ENCODE data around the gene NUCB2.
"Not testable (repeated sequence)": the region's sequence is repeated elsewhere in the genome, so short reads cannot be mapped to it uniquely, and the experiment has no call there.

Gene NUCB2

DNA sequence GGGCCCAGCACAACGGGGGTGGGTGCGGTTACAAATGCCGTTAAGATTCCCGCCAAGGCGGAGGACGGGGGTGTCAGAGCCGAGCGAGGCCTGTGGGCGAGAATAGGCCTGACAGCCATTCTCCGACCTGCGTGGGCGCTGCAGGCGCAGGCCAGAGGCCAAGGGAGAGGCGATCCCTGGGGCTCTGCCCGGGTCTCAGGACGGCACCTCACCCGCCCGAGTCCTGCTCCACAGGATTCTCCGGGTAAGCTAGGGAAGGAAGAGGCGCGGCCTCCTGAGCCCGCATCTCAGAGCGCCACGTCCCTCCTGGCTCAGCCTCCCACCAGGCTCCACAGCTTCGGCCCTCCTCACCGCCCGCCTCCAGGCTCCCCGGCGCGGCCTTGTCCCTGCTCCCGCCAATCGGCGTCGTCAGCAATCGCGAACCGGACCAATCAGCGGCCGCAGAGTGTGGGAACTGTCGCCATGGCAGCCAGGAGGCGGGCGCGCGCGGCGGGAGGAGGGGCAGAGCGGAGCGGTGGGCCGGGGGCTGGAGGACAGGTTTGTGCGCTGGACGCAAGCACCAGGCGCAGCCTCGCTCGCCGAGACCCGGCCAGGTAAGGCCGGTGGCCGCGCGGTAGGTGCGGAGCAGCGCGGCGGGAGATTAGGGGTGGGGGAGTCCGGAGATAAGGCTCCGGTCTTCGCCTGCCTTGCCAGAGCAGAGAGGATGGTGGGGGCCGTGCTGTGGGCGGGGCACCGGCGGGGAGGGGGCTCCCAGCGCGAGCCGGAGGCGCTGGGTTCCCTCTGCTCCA lies at the start of gene NUCB2:
NUCB2 (plus strand) TSS at position 504 of the 788 bp plus-strand sequence. CDS start 18,585 bp downstream, outside the sequence.
- peak; percentile 89 to 92 (median 91) for DNase-seq

DNA sequence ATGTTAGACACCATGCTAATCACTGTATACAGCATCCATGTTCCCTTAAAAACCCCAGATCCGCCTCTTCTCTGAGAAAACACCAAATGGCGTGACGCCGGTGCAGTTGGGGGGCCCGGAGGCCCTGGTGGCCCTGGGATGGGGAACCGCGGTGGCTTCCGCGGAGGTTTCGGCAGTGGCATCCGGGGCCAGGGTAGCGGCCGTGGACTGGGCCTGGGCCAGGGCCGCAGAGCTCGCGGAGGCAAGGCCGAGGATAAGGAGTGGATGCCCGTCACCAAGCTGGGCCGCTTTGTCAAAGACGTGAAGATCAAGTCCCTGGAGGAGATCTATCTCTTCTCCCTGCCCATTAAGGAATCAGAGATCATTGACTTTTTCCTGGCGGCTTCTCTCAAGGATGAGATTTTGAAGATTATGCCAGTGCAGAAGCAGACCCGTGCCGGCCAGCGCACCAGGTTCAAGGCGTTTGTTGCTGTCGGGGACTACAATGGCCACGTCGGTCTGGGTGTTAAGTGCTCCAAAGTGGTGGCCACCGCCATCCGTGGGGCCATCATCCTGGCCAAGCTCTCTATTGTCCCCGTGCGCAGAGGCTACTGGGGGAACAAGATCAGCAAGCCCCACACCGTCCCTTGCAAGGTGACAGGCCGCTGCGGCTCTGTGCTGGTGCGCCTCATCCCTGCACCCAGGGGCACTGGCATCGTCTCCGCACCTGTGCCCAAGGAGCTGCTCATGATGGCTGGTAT lies 48.2 kb upstream of the NUCB2 start:
- not testable (repeated sequence) for DNase-seq

DNA sequence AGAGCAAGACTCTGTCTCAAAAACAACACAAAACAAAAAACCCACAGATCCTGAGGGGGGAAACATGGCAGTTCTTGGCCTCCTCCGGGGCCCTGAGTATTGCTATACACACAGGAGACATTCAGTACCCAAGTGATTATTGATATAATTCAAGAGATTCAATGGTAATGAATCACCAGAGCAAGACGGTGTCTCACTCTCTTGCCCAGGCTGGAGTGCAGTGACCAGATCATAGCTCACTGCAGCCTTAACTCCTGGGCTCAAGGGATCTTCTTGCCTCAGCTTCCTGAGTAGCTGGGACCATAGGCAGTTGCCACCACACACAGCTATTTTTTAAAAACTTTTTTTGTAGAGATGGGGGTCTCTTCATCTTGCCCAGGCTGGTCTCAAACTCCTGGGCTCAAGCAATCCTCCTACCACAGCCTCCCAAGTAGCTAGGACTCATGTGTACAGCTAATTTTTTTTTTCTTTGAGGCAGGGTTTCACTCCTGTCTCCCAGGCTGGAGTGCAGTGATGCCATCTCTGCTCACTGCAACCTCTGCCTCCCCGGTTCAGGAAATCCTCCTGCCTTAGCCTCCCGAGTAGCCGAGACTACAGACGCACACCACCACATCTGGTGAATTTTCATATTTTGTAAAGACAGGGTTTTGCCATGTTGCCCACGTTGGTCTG lies 46.9 kb upstream of the NUCB2 start:
- DNase-seq: no peak

DNA sequence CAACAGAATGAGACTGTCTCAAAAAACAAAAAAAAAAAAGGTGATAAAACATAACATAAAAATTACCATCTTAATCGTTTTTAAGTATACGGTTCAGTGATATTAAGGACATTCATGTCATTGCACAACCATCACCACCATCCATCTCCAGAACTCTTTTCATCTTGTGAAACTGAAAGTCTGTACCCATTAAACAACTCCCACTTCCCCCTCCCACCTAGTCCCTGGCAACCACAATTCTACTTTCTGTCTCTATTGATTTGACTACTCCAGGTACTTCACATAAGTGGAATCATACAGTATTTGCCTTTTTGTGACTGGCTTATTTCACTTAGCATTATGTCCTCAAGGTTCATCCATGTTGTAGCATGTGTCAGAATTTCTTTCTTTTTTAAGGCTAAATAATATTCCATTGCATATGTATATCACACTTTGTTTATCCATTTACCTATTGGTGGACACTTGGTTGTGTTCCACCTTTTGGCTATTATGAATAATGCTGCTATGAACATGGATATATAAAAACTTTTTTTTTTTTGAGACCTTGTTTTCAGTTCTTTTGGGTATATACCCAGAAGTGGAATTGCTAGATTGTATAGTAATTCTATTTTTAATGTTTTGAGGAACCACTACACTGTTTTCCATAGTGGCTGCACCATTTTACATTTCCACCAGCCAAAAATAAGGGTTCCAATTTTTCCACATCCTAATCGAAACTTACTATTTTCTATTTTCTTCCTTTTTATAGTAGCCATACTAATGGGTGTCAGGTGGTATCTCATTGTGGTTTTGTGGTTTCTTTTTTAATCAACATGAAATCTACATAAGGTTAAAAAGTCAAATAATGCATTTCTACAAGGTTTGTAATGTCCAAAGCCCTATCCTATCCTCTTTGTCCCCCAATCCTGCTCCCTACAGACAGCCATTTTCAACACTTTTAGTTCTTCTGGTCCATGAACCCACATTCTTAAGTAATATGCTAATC lies 45.4 kb upstream of the NUCB2 start:
- no peak for DNase-seq

DNA sequence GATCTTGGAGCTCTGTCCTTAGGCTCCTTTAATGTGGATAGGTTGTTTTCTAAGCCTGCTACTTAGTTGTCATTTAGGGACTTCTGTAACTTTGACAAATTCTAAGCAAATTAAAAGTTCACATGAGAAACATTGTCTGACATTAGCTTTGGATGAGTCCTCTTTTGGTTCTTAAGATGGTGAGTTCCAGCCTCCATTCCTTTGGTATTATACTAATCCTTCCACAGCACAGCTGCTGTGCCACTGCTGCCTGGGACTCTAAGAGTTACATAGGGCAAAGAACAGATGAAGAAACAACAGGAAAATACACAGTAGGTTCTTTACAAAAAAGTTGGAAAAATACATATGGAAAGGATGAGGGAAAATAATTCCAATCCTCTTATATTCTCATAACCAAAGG lies 43.4 kb upstream of the NUCB2 start:
- DNase-seq: no peak

DNA sequence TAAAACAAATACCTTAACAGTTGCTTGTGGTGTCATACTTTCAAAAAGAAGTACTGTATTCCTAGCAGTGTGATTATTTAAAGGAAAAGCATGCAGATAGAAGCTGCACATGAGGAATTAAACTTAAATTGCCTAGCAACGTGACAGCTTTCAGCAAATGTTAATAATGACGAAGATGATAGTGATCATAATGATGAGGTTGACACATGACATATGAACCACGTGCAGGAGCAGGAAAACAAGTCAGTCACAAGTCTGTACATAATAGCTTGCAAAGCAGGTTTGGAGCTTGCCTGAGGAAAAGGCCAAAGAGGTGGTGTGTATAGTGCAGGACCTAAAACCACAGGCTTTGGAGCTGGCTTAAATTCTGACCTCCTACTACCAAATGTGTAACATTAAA lies 38.2 kb upstream of the NUCB2 start:
- no peak for DNase-seq

DNA sequence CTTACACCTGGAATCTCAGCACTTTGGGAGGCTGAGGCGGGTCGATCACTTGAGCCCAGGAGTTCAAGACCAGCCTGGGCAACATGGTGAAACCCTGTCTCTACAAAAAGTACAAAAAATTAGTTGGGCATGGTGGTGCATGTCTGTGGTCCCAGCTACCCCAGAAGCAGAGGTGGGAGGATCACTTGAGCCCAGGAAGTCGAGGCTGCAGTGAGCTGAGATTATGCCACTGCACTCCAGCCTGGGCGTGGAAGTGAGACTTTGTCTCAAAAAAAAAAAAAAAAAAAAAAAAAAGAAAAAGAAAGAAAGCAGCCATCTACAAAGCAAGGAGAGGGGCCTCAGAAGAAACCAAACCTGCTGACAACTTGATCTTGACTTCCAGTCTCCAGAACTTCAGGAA lies 36.6 kb upstream of the NUCB2 start:
- DNase-seq: not testable (repeated sequence)

DNA sequence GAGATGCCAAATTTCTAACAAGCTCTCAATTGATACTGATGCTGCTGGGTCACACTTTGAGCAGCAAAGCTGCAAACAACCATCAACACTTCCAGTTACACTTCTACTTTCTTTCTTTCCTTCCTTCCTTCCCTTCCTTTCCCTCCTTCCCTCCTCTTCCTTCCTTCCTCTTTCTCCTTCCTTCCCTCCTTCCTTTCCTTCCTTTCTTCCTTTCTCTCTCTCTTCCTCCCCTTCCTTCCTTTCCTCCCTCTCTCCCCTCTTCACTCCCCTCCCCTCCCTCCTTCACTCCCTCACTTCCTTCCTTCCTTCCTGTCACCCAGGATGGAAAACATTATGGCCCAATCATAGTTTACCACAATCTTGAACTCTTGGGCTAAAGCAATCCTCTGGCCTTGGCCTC lies 35.8 kb upstream of the NUCB2 start:
- no peak for DNase-seq

DNA sequence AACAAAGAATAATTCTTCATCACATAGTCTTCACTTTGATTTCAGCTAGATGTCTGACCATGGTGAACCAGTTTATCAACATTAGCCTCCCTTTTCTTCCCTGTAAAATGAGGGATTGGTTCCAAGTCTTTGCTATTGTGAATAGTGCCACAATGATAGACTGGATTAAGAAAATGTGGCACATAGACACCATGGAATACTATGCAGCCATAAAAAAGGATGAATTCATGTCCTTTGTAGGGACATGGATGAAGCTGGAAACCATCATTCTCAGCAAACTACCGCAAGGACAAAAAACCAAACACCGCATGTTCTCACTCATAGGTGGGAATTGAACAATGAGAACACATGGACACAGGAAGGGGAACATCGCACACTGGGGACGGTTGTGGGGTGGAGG lies 33.6 kb upstream of the NUCB2 start:
- DNase-seq: not testable (repeated sequence)

DNA sequence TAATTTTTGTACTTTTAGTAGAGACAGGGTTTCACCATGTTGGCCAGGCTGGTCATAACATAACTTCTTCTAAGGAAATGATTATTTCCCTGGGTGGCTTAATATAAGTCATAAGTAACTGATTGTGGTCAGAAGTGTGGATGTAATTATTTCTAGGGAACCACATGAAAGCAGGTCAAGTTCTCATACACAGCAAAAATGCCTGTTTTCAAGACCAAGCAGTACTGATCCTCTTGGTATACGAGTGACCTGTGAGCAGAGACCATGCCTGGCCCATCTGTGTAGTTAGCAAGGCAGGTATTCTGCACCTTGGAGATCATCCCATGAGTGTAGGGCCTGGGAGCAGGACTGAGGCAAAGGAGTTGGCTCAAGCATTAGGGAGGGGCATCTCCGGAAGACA lies 32.5 kb upstream of the NUCB2 start:
- no peak for DNase-seq

DNA sequence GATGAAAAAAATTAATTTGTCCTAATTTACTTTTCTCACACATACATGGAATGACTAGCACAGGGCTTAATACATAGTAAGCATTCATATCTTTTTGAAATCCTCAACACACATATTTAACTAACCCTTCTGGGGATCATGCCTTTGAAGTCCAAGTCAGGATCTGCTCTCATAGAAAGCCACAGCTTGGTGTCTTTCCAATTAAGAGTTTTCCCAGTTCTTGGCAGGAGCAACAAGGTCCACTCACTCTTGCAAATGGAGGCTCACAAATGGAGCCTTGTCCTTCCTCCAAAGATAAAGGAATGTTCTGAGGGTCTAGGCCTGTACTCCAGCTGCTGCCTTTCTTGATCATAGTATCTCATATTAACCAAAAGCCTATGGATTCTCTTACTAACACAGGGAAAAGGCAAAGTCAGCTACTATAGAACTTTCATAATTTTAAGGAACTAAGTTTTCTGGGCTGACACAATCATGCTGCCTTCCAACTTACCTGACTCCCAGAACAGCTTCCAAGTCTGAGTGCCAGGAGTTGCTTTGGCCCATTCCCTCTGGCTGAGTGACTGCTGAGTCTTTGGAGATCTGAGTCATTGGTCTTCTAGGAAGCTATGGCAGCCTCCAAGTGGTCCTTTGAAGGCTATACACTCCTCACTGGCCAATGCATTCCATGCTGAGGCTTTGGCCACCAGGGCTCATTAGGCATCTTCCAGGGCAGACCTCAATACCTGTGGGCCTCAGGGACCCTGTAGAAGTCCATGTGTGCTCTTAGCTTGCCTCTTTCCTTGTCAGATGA lies 25.8 kb upstream of the NUCB2 start:
- no peak for DNase-seq

DNA sequence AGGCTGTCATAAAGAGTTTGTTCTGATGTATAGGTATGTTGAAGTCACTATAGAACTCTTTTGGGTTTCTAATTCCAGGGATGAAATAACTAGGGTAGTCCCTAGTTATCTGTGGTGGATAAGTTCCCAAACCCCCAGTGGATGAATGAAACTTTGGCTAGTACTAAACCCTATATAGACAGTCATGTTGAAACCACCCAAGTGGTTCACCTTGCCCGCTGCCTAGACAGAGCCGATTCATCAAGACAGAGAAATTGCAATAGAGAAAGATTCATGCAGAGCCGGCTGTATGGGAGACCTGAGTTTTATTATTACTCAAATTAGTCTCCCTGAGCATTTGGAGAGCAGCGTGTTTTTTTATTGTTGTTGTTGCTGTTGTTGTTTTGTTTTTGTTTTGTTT lies 23.8 kb upstream of the NUCB2 start:
- no peak for DNase-seq

DNA sequence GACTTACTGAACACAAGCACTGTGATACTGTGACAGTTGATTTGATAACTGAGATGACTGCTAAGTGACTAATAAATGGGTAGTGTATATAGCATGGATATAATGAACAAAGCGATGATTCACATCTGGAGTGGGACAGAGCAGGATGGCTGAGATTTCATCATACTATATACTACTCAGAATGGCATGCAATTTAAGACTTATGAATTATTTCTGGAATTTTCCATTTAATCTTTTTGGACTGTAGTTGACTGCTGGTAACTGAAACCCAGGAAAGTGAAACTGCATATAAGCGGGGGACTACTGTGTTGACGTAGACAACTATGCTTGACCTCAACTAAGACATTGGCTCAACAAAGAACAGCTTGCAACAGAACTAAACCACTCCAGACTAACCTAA lies 20.0 kb upstream of the NUCB2 start:
- no peak for DNase-seq

DNA sequence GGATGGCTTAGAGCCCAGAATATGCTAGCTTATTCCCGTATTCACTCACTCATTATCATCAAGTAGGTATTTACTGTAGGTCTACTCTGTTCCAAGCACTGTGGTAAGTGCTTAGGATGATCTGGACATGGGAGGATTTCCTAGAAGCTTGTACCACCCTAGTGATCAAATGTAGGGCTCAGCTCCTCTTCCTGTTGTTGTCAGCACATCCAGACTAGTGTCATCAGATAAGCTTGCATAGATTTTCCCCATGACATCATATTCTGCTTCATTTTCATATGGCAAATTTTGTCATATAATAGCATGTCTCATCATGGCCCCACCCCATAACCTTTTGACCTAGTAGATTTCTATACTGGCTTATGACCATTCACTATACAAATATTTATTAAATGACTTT lies 19.3 kb upstream of the NUCB2 start:
- no peak for DNase-seq

DNA sequence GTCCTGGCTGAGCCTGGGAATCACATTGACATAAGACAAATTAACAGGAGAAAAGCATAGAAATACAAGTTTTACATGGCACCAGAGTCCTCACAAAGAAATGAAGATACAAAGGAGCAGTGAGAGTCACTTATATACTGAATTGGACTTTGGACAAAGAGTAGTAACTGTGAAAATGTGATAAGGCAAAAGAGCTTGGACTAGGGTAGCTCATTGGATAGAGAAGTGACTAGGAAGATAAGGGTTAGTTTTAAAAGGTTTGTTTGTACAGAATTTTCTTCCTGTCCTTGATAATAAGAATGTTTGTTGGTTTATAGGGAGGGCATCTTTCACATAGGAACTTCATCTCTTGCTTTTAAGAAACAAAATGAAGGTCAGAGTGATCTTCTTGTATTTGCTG lies 17.9 kb upstream of the NUCB2 start:
- no peak for DNase-seq

DNA sequence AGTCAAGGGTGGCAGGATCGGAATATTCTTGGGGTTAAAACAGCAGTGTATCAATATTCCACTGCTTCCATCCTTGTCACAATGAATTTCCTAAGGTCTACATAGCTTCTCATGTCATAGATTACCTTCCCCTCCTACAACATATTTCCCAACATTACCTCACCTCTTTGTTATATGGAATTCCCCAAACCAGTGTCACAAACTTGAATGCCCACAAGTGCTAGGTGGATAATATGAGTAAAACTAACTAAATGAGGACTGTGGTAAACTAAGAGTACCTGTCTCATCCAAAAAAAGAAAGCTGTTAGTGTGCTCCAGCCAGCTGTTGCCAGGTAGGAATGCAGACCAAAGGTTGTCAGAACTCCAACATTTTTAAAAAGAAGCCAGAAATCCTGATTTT lies 17.0 kb upstream of the NUCB2 start:
- DNase-seq: no peak

DNA sequence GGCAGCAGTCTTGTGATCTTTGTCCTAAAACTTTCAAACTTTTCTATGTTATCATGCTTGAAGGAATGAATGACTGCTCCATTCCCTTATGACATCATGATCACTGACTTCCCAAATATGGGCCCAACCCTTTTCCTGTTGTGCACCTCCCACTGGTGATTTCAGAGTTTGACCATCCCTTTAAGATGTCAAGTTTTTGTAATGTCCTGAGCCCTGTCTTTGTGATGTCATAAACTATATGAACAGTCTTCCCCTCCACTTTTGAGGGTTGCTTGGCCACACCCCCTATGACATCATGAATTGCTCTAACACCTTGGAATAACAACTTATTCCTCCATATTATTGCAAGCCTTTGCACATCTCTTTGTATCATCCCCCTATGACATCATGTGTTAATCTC lies 16.5 kb upstream of the NUCB2 start:
- no peak for DNase-seq

DNA sequence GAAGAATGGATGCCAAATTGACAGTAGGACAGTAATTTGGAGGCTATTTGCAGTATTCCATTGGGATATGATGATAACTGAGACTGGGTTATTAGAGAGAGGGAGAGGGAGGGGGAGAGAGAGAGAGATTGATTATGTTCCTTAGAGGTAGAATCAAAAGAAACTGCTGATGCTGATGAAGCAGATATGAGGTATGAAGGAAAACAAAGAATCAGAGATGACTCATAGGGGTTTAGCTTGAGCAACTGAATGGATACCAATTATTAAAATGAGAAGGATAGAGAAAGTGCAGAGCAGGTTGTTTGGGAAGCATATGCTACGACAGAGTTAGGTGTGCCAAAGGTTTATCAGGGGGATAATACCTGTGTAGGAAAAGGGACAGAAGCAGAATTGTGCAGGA lies 12.8 kb upstream of the NUCB2 start:
- DNase-seq: no peak

DNA sequence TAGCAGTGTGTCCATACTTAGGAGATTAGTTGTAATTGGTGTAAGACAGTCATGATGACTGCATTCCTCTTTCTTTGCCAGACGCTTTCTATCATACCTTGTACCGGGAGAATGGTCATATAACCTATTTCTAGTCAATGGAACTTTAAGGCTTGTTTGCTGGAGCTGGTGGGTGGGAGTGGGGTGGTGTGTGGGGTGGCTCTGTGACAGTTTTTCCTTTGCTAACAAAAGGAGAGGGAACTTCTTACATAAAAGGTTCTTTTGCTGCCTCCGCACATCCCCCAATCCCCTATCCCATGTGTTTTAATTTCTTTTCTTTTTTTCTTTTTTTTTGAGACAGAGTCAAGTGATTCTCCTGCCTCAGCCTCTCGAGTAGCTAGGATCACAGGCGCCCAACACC lies 9.8 kb upstream of the NUCB2 start:
- DNase-seq: no peak

DNA sequence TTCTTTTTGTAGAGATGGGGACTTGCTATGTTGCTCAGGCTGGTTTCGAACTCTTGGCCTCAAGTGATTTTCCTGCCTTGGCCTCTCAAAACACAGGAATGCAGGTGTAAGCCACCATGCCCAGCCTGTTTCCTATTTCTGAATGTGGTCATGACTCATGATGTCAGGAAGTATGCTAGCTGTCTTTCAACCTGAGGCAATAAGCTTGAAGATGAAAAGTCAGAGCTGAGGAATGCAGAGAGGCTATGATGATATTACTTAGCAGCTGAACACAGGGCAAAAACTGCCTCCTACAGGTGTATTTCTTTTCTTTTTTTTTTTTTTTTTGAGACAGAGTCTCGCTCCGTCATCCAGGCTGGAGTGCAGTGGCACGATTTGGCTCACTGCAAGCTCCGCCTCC lies 9.0 kb upstream of the NUCB2 start:
- DNase-seq: no peak

DNA sequence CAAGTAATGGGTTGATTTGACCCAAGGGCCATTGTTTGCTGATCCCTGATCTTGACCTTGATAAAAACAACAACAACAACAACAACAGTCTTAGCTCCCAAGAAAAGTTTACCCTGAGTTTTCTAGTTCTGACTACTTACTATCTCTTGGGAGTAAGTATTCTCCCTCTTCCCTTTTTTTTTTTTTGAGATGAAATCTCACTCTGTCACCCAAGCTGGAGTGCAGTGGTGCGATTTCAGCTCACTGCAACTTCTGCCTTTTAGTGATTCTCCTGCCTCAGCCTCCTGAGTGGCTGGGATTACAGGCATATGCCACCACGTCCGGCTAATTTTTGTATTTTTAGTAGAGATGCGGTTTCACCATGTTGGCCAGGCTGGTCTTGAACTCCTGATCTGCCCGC lies 8.0 kb upstream of the NUCB2 start:
- not testable (repeated sequence) for DNase-seq

DNA sequence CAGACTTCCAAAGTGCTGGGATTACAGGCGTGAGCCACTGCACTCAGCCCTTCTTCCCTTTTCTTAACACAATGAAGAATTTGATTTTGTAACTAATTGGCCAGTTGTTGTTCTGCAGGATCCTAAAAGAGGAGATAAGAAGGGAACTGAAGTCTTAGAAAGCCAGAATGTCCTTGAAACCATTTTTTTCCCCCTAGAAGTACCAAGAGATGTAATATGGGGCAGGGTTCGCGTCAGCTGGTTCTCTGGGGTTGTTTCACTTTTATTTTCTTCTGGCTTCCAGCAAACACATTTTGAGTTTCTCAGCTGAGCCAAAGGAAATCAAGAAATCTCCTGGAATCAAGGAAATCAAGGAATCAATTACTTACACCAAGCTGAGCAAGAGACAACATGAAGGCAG lies 7.6 kb upstream of the NUCB2 start:
- no peak for DNase-seq

Measured in activated CD4-positive, CD25-positive, alpha-beta regulatory T cell (primary cell).